Measurements from ENCODE around the gene IL4I1.

DNA sequence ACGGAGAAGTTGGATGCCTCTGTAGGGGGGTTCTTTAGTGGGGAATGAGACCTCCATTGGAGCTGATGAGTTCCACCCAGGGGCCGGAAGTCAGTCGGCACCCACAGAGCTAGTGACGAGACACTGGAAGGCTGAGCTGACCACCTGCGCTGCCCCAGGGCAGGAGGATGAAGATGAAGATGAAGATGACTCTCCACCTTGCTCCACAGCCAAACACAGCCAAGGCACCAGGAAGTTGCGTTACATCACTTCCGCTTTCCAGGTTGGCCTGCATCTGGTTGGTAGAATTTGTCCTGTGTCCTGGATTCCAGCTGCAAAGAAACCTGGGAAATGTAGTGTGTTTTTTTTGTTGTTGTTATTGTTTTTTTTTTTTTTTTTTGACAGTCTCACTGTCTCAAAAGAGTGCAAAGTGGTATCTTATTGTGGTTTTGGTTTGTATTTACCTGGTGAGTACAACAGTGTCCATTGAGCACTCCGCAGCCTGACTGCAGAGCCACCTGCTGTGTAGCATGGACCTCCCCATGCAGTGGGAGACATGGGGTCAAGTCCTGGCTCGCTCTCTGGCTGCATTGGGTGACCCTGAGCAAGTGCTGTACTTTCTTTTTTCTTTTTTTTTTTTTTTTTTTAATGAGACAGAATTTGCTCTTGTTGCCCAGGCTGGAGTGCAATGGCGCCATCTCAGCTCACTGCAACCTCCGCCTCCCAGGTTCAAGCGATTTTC lies 17.3 kb downstream of the IL4I1 start:
- no peak for TF ChIP-seq CTCF (conservative IDR thresholded peaks at IDR 0.05; ENCODE audit: low read depth, low read length)
- no peak for TF ChIP-seq EZH2 (IDR thresholded peaks at IDR 0.05; ENCODE audit: borderline replicate concordance, low read depth, low read length, poor library complexity, severe bottlenecking)

Data from A673 (cell line).